Activated naive CD4-positive, alpha-beta T cell treated with anti-CD3 and anti-CD28 coated beads, Interleukin-2, amount 50 U/mL, for 24 hours (primary cell): ENCODE data around the gene BATF.

Experiments
- H3K27ac Mint-ChIP-seq: one replicate; pipeline ENCODE4 v1.8.0; 2021; ENCODE audit warnings: mild to moderate bottlenecking, mixed read lengths
- H3K27me3 Mint-ChIP-seq: one replicate; pipeline ENCODE4 v1.8.0; 2021; ENCODE audit warnings: mixed read lengths
- H3K36me3 Mint-ChIP-seq: one replicate; pipeline ENCODE4 v1.8.0; 2021; ENCODE audit warnings: mixed read lengths
- H3K4me1 Mint-ChIP-seq: one replicate; pipeline ENCODE4 v1.8.0; 2021; ENCODE audit warnings: mixed read lengths
- H3K4me3 Mint-ChIP-seq: one replicate; pipeline ENCODE4 v1.8.0; 2021; ENCODE audit warnings: mild to moderate bottlenecking, mixed read lengths
- H3K9me3 Mint-ChIP-seq: one replicate; pipeline ENCODE4 v1.8.0; 2021; ENCODE audit warnings: mixed read lengths

BATF gene

DNA sequence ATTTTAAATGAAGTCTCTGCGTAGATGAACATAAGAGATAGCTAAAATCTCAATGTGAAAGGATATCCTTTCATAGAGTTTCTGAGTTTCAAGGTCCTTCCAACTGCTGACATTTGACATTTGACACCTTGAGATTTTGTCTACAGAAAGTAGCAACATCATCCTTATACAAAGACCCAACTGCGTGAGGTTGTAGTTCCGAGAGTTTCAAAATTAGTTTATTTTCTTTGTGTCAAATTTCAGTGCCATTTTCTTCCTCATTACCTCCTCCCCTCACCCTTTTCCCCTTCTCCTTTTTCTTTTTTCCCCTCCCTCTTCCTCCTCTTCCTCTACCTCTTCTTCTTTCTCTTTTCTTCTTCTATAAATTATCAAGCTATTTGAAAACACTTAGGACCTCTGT lies 26.9 kb upstream of the BATF start:
- Mint-ChIP-seq H3K36me3 (no peaks in the 10 kb centered on the region), H3K4me1 (peaks cover 31% of the 10 kb centered on the region), H3K27ac (no peak overlapping the region), H3K9me3 (no peaks in the 10 kb centered on the region), H3K4me3 (no peak overlapping the region), H3K27me3 (no peaks in the 10 kb centered on the region)

DNA sequence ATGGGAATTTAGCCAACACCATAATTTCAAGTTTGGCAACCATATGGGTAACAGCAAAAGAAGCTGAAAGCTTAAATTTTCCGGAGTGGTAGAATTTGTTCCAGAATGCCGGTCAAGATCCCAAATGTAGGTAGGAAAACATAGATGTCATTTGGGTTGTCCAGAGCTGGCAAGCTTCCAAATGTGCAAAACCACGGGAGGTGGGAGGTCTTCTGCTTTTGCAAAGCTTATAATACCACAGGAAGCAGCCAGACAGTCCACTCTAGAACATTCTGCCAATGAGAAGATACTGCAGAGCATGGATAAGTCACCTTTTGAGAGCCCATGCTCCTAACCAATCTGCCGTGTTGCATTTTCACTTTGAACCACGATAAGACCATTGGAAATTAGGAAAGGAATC lies 26.4 kb upstream of the BATF start:
- H3K27me3 Mint-ChIP-seq = no peaks in the 10 kb centered on the region
- H3K9me3 Mint-ChIP-seq = no peaks in the 10 kb centered on the region
- peaks cover 31% of the 10 kb centered on the region for H3K4me1 Mint-ChIP-seq
- no peaks in the 10 kb centered on the region for H3K36me3 Mint-ChIP-seq
- no peak overlapping the region for H3K27ac Mint-ChIP-seq
- no peak overlapping the region for H3K4me3 Mint-ChIP-seq

DNA sequence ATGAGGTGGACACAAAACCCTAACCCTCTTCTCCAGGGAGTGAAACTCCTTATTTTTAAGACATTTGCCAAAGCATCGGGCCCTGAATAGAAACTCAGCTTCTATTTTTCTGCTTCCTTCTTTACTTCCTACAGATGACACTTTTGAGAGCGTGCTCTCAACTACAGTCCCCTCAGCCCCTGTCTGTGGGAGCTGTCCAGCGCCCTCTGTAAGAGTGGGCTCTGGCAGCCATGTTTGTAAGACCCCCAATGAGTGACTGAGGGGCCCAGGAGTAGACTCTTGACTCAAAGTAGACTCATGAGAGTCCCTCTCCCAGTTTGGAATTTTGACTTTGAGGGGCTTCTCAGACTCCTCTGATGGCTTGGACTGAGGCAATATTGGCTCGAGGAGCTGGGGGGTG lies 25.5 kb upstream of the BATF start:
- no peak overlapping the region for H3K27ac Mint-ChIP-seq
- H3K27me3 Mint-ChIP-seq = no peaks in the 10 kb centered on the region
- H3K9me3 Mint-ChIP-seq = no peaks in the 10 kb centered on the region
- H3K4me1 Mint-ChIP-seq = peaks cover 31% of the 10 kb centered on the region
- no peaks in the 10 kb centered on the region for H3K36me3 Mint-ChIP-seq
- no peak overlapping the region for H3K4me3 Mint-ChIP-seq

DNA sequence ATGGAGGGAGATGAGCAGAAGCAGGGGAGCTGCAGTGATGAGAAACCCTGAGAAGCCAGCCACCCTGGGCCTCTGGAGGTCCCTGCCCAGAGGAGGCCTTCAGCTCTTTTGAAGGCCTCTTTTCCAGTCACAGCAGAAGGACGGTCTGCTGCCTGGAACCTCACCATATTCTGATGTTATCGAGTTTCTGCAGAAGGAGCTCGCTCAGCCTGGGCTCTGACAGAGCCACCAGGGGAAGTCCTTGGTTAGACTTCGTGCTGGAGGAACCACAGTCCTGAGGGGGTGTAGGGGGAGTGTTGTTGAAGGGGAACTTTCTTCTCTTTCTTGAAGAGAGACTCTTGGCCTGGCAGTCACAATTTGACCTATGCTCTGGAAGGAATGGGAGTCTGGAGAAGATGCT lies 25.1 kb upstream of the BATF start:
- peaks cover 31% of the 10 kb centered on the region for H3K4me1 Mint-ChIP-seq
- no peak overlapping the region for H3K4me3 Mint-ChIP-seq
- H3K9me3 Mint-ChIP-seq = no peaks in the 10 kb centered on the region
- no peak overlapping the region for H3K27ac Mint-ChIP-seq
- no peaks in the 10 kb centered on the region for H3K36me3 Mint-ChIP-seq
- no peaks in the 10 kb centered on the region for H3K27me3 Mint-ChIP-seq

DNA sequence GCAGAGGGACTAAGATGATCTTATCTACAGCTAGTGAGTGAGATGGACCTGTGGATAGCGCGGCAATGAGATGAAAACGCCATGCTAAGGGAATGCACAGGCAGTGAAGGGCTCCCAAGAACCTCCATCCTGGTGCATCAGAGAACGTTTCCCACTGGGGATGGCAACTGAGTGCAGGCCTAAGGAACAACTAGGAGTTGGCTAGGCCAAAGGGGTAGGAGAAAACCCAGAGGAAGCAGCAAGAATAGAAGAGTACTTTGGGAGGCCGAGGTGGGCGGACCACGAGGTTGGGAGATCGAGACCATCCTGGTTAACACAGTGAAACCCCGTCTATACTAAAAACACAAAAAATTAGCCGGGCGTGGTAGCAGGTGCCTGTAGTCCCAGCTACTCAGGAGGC lies 24.6 kb upstream of the BATF start:
- Mint-ChIP-seq H3K27ac (no peak overlapping the region), H3K36me3 (no peaks in the 10 kb centered on the region)

DNA sequence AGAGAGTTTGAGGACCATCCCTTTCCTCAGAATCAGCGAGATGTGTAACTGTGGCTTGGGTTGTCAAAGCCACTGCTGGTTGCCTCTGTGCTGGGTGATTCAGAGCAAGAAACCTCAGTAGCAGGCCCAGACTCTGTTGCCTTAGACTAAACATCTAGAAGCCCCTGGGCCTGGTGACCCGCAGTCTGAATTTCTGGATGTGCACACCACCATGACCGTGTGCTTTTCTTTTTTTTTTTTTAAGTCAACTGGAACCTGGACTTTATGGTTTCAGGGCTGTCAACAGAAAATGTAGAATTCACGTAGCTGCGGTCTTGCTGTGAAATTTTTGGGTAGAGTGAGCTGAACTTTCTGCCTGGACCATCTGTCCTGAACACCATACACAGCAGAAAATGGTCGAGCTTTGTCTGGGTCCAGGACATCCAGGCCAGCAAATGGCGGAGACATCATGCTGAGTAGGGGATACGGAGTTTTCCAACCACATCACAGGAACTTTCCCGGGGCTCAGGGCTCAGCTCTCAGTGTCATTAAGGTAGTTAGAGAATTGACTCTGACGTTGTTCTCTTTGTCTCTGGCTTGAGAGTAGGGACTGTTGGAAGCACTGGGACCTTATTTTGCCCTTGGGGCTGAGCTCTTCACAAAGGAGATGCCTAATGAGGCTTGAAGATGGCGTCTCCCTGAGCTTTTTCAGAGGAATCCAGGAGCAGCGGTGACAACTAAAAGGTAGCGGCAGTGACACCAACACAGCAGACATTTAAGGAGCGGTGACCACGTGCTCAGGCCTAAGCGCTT lies 23.0 kb upstream of the BATF start:
- no peak overlapping the region for H3K27ac Mint-ChIP-seq
- no peaks in the 10 kb centered on the region for H3K36me3 Mint-ChIP-seq
- H3K9me3 Mint-ChIP-seq = no peaks in the 10 kb centered on the region
- H3K27me3 Mint-ChIP-seq = no peaks in the 10 kb centered on the region
- peaks cover 15% of the 10 kb centered on the region for H3K4me1 Mint-ChIP-seq
- no peak overlapping the region for H3K4me3 Mint-ChIP-seq

More for the DNA sequence above, 24.6 kb upstream of the BATF start:
- Mint-ChIP-seq H3K9me3 (no peaks in the 10 kb centered on the region), H3K4me1 (peaks cover 29% of the 10 kb centered on the region), H3K27me3 (no peaks in the 10 kb centered on the region), H3K4me3 (no peak overlapping the region)

DNA sequence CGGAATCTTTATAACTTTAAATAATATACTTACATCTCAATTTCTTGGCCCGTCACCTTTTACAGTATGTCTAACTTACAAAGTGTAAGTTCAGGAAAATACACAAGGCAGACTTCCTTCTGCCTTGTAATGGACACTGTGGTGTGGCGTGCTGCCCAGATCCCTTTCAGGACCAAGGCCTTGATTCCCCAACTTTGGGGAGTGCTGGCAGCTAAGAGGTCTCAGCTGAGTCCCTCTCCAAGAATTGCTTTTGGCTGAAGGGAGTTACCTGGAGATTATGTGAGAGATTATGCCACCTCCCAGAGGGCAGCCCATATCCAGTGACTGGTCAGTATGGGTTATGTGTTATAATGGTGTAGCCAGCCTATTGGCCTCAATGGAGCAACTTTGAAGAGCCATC lies 21.2 kb upstream of the BATF start:
- no peak overlapping the region for H3K4me3 Mint-ChIP-seq
- peaks cover 10% of the 10 kb centered on the region for H3K4me1 Mint-ChIP-seq
- H3K27ac Mint-ChIP-seq = no peak overlapping the region
- H3K27me3 Mint-ChIP-seq = no peaks in the 10 kb centered on the region
- no peaks in the 10 kb centered on the region for H3K36me3 Mint-ChIP-seq
- no peaks in the 10 kb centered on the region for H3K9me3 Mint-ChIP-seq

DNA sequence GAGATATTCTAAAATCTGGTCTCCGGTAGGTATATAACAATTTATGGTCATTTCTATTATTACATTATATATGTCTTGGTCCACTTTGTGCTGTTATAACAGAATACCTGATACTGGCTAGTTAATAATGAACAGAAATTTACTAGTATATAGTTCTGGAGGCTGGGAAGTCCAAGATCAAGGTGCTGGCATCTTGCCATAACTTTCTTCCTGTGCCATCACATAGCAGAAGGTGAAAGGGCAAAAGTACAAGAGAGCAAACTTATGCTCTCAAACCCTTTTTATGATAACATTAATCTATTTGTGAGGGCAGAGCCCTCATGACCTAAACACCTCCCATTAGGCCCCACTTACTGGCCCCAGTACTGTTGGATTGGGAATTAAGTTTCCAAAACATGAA lies 17.9 kb upstream of the BATF start:
- peaks cover 5% of the 10 kb centered on the region for H3K4me1 Mint-ChIP-seq

DNA sequence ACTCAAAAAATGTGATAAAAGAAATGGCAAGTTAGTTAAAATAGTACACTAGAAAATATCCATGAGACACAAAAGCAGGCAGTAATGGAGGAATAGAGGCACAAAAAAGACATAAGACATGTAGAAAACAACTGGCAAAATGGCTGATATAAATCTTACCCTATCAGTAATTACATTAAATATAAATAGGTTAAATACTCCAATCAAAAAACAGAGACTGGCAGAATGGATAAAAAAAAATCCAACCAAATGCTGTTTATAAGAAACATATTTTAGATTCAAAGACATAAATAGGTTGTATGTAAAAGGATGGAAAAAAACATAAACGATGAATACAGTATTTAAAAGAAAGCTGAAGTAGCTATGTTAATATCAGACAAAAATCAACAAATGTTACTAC lies 15.3 kb upstream of the BATF start:
- peaks cover 16% of the 10 kb centered on the region for H3K9me3 Mint-ChIP-seq
- H3K36me3 Mint-ChIP-seq = peaks cover 3% of the 10 kb centered on the region
- H3K27ac Mint-ChIP-seq = no peak overlapping the region
- peaks cover 22% of the 10 kb centered on the region for H3K4me1 Mint-ChIP-seq
- no peak overlapping the region for H3K4me3 Mint-ChIP-seq
- H3K27me3 Mint-ChIP-seq = no peaks in the 10 kb centered on the region

More for the DNA sequence above, 17.9 kb upstream of the BATF start:
- Mint-ChIP-seq H3K36me3 (no peaks in the 10 kb centered on the region), H3K4me3 (no peak overlapping the region), H3K27ac (no peak overlapping the region), H3K9me3 (peaks cover 6% of the 10 kb centered on the region), H3K27me3 (no peaks in the 10 kb centered on the region)

DNA sequence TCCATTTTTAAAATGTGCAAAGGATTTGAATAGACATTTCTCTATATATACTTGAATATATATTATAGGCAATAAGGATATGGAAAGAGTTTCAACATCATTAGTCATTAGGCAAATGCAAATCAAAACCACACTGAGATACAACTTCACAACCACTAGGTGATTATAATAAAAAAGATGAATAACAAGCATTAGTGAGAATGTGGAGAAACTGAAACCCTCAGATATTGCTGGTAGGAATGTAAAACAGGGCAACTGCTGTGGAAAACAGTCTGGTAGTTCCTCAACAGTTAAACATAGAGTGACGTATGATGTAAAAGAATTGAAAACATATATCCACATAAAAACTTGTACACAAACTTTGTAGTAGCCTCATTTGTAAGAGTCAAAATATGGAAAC lies 11.7 kb upstream of the BATF start:
- H3K4me3 Mint-ChIP-seq = peak overlapping the region; percentile 13

DNA sequence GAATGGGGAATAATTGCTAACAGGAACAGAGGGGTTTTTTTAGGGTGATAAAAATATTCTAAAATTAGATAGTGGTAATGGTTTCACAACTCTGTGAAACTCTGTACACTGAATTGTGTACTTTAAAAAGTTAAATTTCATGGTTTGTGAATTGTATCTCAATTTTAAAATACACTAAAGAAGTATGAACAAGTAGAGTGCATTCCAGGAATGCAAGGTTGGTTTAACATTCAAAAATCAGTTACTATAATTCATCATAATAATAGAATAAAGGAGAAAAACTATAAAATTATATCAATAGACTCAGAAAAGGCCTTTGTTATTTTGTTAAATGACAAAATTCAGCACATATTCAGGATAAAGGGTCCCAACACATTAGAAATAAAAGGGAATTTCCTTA lies 11.1 kb upstream of the BATF start:
- H3K9me3 Mint-ChIP-seq = peaks cover 20% of the 10 kb centered on the region
- H3K27ac Mint-ChIP-seq = peak overlapping the region; percentile 96
- H3K36me3 Mint-ChIP-seq = peaks cover 6% of the 10 kb centered on the region
- H3K4me1 Mint-ChIP-seq = peaks cover 27% of the 10 kb centered on the region
- H3K27me3 Mint-ChIP-seq = no peaks in the 10 kb centered on the region
- no peak overlapping the region for H3K4me3 Mint-ChIP-seq

More for the DNA sequence above, 11.7 kb upstream of the BATF start:
- Mint-ChIP-seq H3K36me3 (peaks cover 6% of the 10 kb centered on the region), H3K27me3 (no peaks in the 10 kb centered on the region), H3K27ac (peak overlapping the region; percentile 96), H3K4me1 (peaks cover 27% of the 10 kb centered on the region), H3K9me3 (peaks cover 20% of the 10 kb centered on the region)

DNA sequence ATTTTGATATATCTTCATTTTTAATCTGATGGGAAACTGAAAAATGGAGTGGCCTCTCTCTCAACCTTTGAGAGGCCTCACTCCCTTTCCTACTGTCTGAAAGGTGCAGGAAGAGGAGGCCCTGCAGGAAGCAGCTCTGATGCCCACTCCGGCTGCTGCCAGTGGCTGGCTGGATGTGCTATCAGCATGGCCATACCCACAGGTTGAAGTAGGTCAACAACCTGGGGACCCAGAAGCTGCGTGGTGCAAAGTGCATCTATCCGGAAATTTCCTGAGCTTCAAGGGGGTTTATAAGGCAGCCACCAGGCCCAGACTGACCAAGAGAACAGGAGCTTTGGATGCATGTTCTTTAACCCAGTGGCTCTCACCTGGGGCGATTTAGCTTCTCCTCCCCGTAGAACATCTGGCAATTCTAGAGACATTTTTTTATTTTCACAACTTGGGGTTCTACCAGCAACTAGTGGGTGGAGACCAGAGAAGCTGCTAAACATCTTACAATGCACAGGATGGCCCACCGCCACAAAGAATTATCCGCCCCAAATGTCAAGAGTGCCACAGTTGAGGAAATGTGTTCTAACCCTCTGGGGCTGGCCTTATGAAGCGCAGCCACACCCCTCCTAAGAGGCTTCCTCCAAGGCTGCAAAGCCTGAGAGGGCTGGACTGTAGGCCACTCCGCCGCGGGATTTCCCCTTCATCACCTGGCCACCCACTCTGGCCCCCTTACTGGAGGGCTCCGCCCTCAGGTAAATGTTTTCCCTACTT lies 8.2 kb upstream of the BATF start:
- H3K4me3 Mint-ChIP-seq = no peak overlapping the region
- peaks cover 6% of the 10 kb centered on the region for H3K36me3 Mint-ChIP-seq
- H3K4me1 Mint-ChIP-seq = peaks cover 27% of the 10 kb centered on the region
- no peaks in the 10 kb centered on the region for H3K27me3 Mint-ChIP-seq
- no peak overlapping the region for H3K27ac Mint-ChIP-seq
- H3K9me3 Mint-ChIP-seq = peaks cover 14% of the 10 kb centered on the region

DNA sequence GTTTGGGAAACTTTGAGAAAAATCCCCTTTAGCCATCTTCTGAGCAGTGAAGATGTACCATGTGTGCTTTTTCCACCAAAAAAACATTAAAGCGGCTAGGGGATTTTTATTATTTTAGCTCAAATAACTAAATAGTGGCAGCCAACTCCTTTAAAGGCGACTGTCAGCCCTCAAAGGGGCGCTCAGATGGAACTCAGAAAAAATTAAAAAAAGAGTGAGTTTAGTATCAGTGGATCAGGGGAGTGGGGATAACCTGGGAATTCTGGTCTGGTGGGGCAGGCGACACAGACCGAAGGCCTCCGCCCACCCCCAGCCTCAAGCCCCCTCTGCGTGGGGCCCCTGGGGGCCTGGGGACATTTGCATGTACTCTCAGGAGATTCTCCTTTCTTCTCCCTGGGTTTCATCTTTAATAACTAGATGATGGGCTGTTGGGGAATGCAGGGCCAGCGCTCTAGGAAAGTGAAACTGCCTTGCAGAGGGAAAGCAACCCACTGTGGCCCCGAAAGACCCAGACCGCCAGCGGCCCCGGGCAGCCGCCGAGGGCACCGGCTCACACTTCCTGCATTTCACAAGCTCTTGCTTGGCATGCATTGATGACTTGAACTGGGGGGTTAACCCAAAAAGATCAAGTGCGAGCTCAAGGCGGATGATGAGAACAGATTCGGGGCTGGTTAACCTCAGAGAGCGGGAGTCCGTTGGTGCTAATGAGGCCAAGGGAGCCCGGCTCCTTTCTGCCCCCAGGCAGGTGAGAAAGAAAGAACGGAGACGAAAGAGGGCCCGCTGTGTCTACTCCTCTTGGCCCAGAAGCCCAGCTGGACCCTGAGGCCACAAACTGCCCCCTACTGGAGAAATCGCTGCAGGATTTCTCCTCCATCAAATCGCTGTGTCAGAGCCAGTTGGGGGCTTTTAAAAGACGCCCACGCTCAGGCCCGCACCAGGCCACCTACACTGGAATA lies 7.3 kb upstream of the BATF start:
- Mint-ChIP-seq H3K4me1 (peaks cover 29% of the 10 kb centered on the region), H3K27me3 (no peaks in the 10 kb centered on the region), H3K27ac (peak overlapping the region; percentile 10), H3K9me3 (peaks cover 10% of the 10 kb centered on the region), H3K36me3 (peaks cover 6% of the 10 kb centered on the region), H3K4me3 (peak overlapping the region; percentile 73)

DNA sequence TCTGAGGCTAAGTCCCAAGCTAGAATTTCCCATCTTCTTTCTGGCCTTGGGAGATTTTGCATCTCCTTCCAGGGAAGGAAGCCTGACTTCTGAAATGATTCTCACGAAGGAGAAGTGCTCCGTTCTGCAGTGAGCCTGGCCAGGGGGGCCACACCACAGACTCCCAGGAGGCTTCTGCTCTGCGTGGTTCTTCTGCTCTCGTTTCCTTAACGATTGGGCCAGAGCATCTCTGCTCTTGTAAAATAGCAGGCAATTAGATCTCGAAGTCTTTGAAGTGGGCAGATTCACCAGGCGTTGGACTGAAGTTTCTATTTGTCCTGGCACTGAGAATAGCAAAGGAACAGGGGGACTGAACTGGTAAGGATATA lies 6.7 kb upstream of the BATF start:
- Mint-ChIP-seq H3K27me3 (no peaks in the 10 kb centered on the region), H3K36me3 (peaks cover 6% of the 10 kb centered on the region), H3K4me3 (no peak overlapping the region), H3K27ac (peak overlapping the region; percentile 10), H3K4me1 (peaks cover 29% of the 10 kb centered on the region), H3K9me3 (peaks cover 8% of the 10 kb centered on the region)

DNA sequence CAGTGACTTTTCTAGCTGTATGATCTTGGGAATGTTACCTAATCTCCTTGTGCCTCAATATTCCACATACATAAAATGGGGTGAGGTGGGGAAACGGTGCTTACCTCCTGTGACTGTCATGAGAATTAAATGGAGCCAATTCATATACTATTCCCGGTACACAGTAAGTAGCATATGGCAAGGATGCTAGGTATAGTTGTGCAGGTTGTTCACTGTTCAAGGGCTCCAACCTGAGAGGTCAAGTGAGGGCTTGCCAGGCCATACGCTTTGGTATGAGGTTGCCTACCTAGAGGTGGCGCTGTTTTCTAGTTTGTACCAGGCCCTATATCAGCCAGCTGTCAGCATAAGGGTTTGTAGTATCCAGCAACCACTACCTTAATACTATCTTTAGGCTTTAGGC lies 3.6 kb upstream of the BATF start:
- Mint-ChIP-seq H3K36me3 (peaks cover 6% of the 10 kb centered on the region), H3K27me3 (no peaks in the 10 kb centered on the region), H3K4me3 (no peak overlapping the region), H3K9me3 (no peaks in the 10 kb centered on the region), H3K4me1 (peaks cover 48% of the 10 kb centered on the region), H3K27ac (no peak overlapping the region)
